Pancreas (tissue), 10 donors: ENCODE data around the gene SGK1. TPM values are rescaled to one million over a fixed set of nuclear protein-coding genes. Genes with fewer than 3 reads are reported as not detected.
"Not testable (repeated sequence)": the region's sequence is repeated elsewhere in the genome, so short reads cannot be mapped to it uniquely, and the experiment has no call there.

Source experiments
- ATAC-seq, 4 donors: fragments of 200-7000 bp; cut with Tn5 transposase; one replicate each; pipeline versions ENCODE4 v1.8.0 to v1.9.1; 2020; ENCODE audit warnings: mild to moderate bottlenecking in 4 of 4, moderate library complexity in 4 of 4
- DNase-seq, 6 donors: peaks; one replicate each; pipeline ENCODE4 v3.0.0-alpha.2; 2020
- FAIRE-seq: peaks from 2 replicates; lab custom pipeline; 2012; peaks lifted over from hg19 to GRCh38; lab: Jason Lieb, UNC
- H3K27ac ChIP-seq, 4 donors: fragments of 200-600 bp; sonication (generic); 1 replicate in 3 of 4; 2 replicates in 1 of 4; pipeline versions ENCODE4 v1.5.0 to v1.8.0; 2020
- H3K27me3 ChIP-seq, 4 donors: fragments of 200-600 bp; one replicate each; pipeline ENCODE4 v1.8.0; 2021
- H3K36me3 ChIP-seq, 3 donors: fragments of 200-600 bp; sonication (generic) in 1 of 3; one replicate each; pipeline versions ENCODE4 v1.5.0 to v1.8.0; 2020 to 2021
- H3K4me1 ChIP-seq, 3 donors: fragments of 200-600 bp; one replicate each; pipeline ENCODE4 v1.8.0; 2021
- H3K4me3 ChIP-seq, 4 donors: fragments of 200-600 bp; sonication (generic) in 2 of 4; one replicate each; pipeline versions ENCODE4 v1.5.0 to v1.8.0; 2020 to 2021
- H3K9me3 ChIP-seq, 4 donors: fragments of 200-600 bp; one replicate each; pipeline ENCODE4 v1.8.0; 2021
- WGBS, 2 donors: extraction: QIAGEN DNeasy Blood & Tissue Kit; methylation state at CpG; one replicate each; pipeline ENCODE4 v1.1.7; 2013; 5-methylcytosine and 5-hydroxymethylcytosine counted together
- intact Hi-C, 3 donors: fragments of 100-400 bp; cut with DNase I; formaldehyde crosslinking; loops; one replicate each; pipeline versions ENCODE4 v1.11.1 to v1.14.2; 2022
- polyA plus RNA-seq, 2 donors: library from polyadenylated mRNA; stranded (reverse); fragments of 200-250 nt; gene quantifications; one replicate each; pipeline ENCODE4 v1.2.3, GENCODE V29; 2013
- total RNA-seq, 6 donors: library from RNA; stranded (reverse); fragmentation: NEBNext Ultra II Directional in 4 of 6; extraction: Animal tissue kit (Norgen Biotek cat#: 25700) in 4 of 6; gene quantifications; one replicate each; pipeline versions ENCODE4 v1.2.1 to v1.2.4, GENCODE V29; 2021 to 2023
- TF ChIP-seq, protein P1 (sequence below), 4 donors: fragments of 200-600 bp; sonication (generic) in 3 of 4; IDR thresholded peaks; one replicate each; pipeline versions ENCODE4 v1.5.0 to v1.8.0; 2021; ENCODE audit warnings: antibody characterized with exemption in 4 of 4
- donor health status: healthy with polysubstance abuse.
- donor health status: DM: no; HTN: no; CAD: no; lungs with moderate emphysema.
- donor health status: DM: no; HTN: no; CAD: no.
- donor health status: control.
- donor health status: control.
- donor health status: Bipolar disorder and iron deficiency.
- donor health status: DM: yes; HTN: yes; CAD: no.
- donor health status: DM: no; HTN: no; CAD: no.
- donor health status: DM: no; HTN: no; CAD: no.
- donor health status: DM: yes; HTN: yes; CAD: no.

SGK1 gene
- total and polyA plus RNA-seq, 8 donors, result 56.8 to 189 (median 95.4) TPM

DNA sequence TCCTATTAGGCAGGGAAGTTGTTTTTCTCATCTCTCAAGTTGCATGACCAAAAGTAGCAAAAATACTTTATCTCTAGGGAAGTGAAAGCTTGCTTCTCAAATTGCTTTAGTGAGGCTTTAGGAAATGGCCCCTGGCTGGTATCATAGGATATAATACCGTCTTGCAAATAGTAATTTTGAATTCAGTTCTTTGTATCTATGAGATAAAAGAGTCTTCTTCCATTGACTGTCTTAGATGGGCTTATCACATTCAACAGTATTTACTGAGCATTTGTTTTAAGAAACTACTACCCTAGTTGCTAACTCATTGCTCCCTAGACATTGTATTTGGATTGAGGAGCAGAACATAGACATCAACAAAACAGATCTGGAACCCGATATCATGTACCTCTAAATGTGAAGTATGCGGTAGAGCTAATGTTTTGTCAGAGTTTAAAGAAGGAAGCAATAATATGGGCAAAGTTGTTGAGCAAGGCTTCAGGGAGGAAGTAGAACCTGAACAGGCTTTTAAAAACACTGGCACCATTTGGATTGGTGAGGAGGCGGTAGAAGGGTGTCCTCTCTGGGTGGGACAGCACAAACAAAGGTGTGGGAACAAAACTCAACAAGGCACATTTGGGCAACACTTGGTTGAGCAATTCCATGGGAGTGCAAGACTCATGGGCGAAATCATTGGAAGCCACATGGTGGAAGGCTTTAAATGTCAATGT lies 101.5 kb downstream of the SGK1 start:
- TF ChIP-seq, protein P1, sequence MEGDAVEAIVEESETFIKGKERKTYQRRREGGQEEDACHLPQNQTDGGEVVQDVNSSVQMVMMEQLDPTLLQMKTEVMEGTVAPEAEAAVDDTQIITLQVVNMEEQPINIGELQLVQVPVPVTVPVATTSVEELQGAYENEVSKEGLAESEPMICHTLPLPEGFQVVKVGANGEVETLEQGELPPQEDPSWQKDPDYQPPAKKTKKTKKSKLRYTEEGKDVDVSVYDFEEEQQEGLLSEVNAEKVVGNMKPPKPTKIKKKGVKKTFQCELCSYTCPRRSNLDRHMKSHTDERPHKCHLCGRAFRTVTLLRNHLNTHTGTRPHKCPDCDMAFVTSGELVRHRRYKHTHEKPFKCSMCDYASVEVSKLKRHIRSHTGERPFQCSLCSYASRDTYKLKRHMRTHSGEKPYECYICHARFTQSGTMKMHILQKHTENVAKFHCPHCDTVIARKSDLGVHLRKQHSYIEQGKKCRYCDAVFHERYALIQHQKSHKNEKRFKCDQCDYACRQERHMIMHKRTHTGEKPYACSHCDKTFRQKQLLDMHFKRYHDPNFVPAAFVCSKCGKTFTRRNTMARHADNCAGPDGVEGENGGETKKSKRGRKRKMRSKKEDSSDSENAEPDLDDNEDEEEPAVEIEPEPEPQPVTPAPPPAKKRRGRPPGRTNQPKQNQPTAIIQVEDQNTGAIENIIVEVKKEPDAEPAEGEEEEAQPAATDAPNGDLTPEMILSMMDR (IDR thresholded peaks at IDR 0.05), result no peak
- DNase-seq, result no peak
- WGBS, 2 donors, result 95% methylated on average over 5 of the region's 5 CpGs
- intact Hi-C loops, result no loop called here
- Histone ChIP-seq H3K4me3 (no peak overlapping the region), H3K4me1 (peaks cover 0 to 7% (median 0%) of the 10 kb centered on the region in 3 donors), H3K36me3 (no peaks in the 10 kb centered on the region), H3K9me3 (no peaks in the 10 kb centered on the region), H3K27me3 (no peaks in the 10 kb centered on the region), H3K27ac (peak overlapping the region in 2 of 4 donors; percentile 1 to 39)
- peak in 2 of 4 donors; percentile 26 to 52 for ATAC-seq
- FAIRE-seq, result no peak

DNA sequence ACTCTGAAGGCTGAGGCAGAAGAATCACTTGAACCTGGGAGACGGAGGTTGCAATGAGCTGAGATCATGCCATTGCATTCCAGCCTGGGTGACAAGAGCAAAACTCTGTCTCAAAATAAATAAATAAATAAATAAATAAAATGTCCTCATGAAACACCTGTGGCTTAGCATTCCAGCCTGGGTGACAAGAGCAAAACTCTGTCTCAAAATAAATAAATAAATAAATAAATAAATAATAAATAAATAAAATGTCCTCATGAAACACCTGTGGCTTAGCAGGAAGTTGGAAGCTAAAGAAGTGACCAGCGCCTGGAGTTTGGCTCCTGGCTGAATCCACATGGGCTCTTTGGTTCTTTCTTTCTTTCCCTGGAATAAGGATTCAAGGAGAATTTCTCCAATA lies 104.5 kb downstream of the SGK1 start:
- H3K9me3 ChIP-seq, intact Hi-C loops, ATAC-seq, DNase-seq, H3K4me1 ChIP-seq, H3K27me3 ChIP-seq, H3K4me3 ChIP-seq, FAIRE-seq, H3K36me3 ChIP-seq, H3K27ac ChIP-seq: not testable (repeated sequence)
- 96 to 100% methylated on average over 2 of the region's 2 CpGs for WGBS, 2 donors

DNA sequence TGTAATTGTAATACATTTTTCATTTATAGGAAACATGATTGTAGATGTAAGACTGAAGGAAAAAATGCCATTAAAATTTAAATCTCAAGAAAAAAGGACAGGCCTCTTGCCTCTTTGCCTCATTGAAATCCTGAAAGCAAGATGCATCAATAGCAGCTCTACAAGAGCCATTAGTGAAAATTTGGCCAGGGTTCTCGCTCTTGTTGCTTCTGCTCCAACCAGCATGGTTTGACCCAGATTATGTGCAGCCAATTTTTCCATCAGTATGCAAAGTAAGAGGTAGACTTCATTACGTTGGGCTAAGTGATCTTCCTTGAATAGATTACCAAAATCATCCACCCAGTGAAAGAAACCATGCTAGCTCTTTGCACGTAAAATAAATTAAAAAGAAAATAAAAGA lies 106.6 kb downstream of the SGK1 start:
- 90 to 92% methylated on average over 3 of the region's 3 CpGs for WGBS, 2 donors

DNA sequence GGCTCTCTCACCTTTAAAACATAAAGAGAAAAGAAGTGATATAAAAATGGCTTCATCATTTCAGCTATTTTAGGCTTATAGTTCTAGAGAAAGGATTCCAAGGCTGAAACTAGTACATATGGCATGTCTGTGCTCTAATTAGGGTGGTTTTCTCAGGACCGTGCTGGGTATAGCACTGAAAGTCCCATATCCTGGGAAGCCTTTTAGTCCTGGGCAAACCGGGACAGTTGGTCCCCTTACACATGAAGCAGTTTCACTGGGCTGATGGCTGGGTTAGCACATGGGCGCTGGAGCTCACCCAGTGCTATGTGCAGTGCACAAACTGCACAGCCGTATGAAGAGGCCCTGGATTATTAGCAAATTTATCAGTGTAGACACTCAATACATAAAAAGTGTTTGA lies 110.5 kb downstream of the SGK1 start:
- no peaks in the 10 kb centered on the region for H3K36me3 ChIP-seq
- FAIRE-seq (no peak), DNase-seq (no peak), ATAC-seq (no peak)
- 90 to 94% methylated on average over 4 of the region's 4 CpGs for WGBS, 2 donors
- intact Hi-C loops, result no loop called here
- H3K27ac ChIP-seq, result no peak overlapping the region
- TF ChIP-seq, protein P1 (IDR thresholded peaks at IDR 0.05), result no peak
- H3K9me3 ChIP-seq, result no peaks in the 10 kb centered on the region
- H3K4me1 ChIP-seq, result no peaks in the 10 kb centered on the region
- H3K27me3 ChIP-seq, result no peaks in the 10 kb centered on the region
- H3K4me3 ChIP-seq, result no peak overlapping the region

More for the DNA sequence above, 106.6 kb downstream of the SGK1 start:
- ATAC-seq (no peak), FAIRE-seq (no peak), DNase-seq (no peak)
- H3K4me3 ChIP-seq, result no peak overlapping the region
- H3K27ac ChIP-seq, result no peak overlapping the region
- TF ChIP-seq, protein P1 (IDR thresholded peaks at IDR 0.05), result no peak
- H3K9me3 ChIP-seq, result no peaks in the 10 kb centered on the region
- no peaks in the 10 kb centered on the region for H3K36me3 ChIP-seq
- intact Hi-C loops, result no loop called here
- no peaks in the 10 kb centered on the region for H3K4me1 ChIP-seq
- no peaks in the 10 kb centered on the region for H3K27me3 ChIP-seq

DNA sequence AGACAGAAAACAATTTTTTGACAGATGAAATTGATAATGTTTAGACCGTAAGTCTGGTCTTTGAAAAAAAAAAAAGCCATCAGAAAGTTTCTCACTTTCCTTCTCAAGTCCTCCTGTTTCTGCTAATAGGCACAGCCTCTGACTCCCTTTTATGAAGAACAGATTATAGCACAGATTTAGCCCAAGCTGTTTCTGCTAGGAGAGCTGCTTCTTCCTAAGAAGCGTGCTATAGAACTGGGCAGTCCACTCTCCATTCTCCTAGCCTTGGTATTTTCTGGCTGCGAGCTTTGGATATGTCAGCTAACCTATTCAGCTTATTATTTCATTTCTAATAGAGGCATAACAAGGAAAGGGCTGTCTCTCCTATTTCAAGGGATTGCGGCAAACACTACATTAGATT lies 112.5 kb downstream of the SGK1 start:
- Histone ChIP-seq H3K4me3 (no peak overlapping the region), H3K27ac (no peak overlapping the region), H3K4me1 (peaks cover 6 to 10% (median 7%) of the 10 kb centered on the region in 3 donors), H3K9me3 (no peaks in the 10 kb centered on the region), H3K27me3 (no peaks in the 10 kb centered on the region), H3K36me3 (no peaks in the 10 kb centered on the region)
- DNase-seq (no peak), ATAC-seq (peak in 1 of 4 donors; percentile 55), FAIRE-seq (no peak)
- WGBS, 2 donors, result 84 to 87% methylated on average over 4 of the region's 4 CpGs
- TF ChIP-seq, protein P1 (IDR thresholded peaks at IDR 0.05), result no peak
- intact Hi-C loops, result no loop called here

DNA sequence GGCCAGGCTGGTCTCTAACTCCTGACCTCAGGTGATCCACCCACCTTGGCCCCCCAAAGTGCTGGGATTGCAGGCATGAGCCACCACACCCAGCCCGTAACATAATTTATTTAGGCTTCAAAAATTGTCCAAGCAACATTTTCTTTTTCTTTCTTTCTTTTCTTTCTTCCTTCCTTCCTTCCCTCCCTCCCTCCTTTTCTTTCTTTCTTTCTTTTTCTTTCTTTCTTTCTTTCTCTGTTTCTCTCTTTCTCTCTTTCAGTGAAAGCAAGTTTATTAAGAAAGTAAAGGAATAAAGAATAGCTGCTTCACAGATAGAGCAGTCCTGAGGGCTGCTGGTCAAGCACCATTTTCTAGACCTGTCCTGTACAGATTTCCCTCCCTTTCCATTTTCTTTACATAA lies 113.2 kb downstream of the SGK1 start:
- H3K27ac ChIP-seq, FAIRE-seq, DNase-seq, intact Hi-C loops, H3K4me3 ChIP-seq, H3K36me3 ChIP-seq, H3K9me3 ChIP-seq, ATAC-seq, H3K27me3 ChIP-seq: not testable (repeated sequence)
- H3K4me1 ChIP-seq, result peaks cover 8 to 15% (median 12%) of the 10 kb centered on the region in 3 donors
- 96 to 100% methylated on average over 1 of the region's 1 CpG for WGBS, 2 donors
